ENCODE measurements around the gene NRF1. TPM values are rescaled to one million over a fixed set of nuclear protein-coding genes. Genes with fewer than 3 reads are reported as not detected.

The NRF1 gene
- total RNA-seq, 1 experiment from 2014 or later = 19.3 TPM

GRCh38 chr7:129680400-129680799, 68.9 kb downstream of the NRF1 start:
- Histone ChIP-seq H2AFZ (ENCODE audit: low read length) (no peak overlapping the region), H3K27ac (ENCODE audit: insufficient read length, low read depth, low read length) (no peak overlapping the region), H4K91ac (ENCODE audit: insufficient read length, low read depth, low read length) (no peak overlapping the region), H2BK5ac (ENCODE audit: insufficient read length, low read length) (no peak overlapping the region), H3K4me1 (ENCODE audit: insufficient read depth, low read length) (no peaks in the 10 kb centered on the region), H2AK5ac (ENCODE audit: insufficient read length, low read length) (no peak overlapping the region), H3K4ac (ENCODE audit: low read depth, low read length) (no peak overlapping the region), H3K18ac (ENCODE audit: insufficient read length, low read depth, low read length) (no peak overlapping the region), H4K20me1 (ENCODE audit: control insufficient read depth, insufficient read depth, insufficient read length) (no peaks in the 10 kb centered on the region), H3K23ac (ENCODE audit: insufficient read length, low read depth, low read length) (no peak overlapping the region), H3K79me2 (ENCODE audit: insufficient read depth, low read length) (no peaks in the 10 kb centered on the region), H2BK12ac (ENCODE audit: insufficient read length, low read depth, low read length) (no peak overlapping the region), H4K8ac (replicated peaks; ENCODE audit: insufficient read length, low read depth, low read length) (no peak overlapping the region), H3K27me3 (ENCODE audit: insufficient read depth, low read length) (no peaks in the 10 kb centered on the region), H3K14ac (ENCODE audit: insufficient read depth, low read length) (no peak overlapping the region), H2BK15ac (ENCODE audit: low read depth, low read length) (no peak overlapping the region), H3T11ph (ENCODE audit: low read length) (no peak overlapping the region), H3K9me3 (ENCODE audit: control insufficient read depth, low read depth, low read length) (peaks cover 5% of the 10 kb centered on the region), H3K23me2 (ENCODE audit: insufficient read length, low read depth, low read length, poor library complexity, severe bottlenecking) (no peaks in the 10 kb centered on the region), H2BK120ac (ENCODE audit: low read depth, low read length, poor library complexity, severe bottlenecking) (no peak overlapping the region), H2BK20ac (ENCODE audit: low read depth, low read length, poor library complexity, severe bottlenecking) (no peak overlapping the region), H3K79me1 (ENCODE audit: insufficient read depth, low read depth, low read length, poor library complexity, severe bottlenecking) (no peaks in the 10 kb centered on the region), H3K56ac (ENCODE audit: insufficient read length, low read depth, low read length) (no peak overlapping the region), H4K5ac (ENCODE audit: insufficient read length, low read depth, low read length) (no peak overlapping the region), H3K9ac (ENCODE audit: extremely low read depth, insufficient read length, low read length) (no peak overlapping the region), H3K4me2 (ENCODE audit: insufficient read depth, insufficient read length, low read length) (no peak overlapping the region)
- peaks cover 12 to 15% of the 10 kb centered on the region in 2 experiments for H3K4me1 Mint-ChIP-seq
- WGBS (ENCODE audit: extremely low coverage, insufficient read length, low lambda C conversion rate) = no CpG with 5 or more reads among the region's 1 CpG
- no peak for DNase-seq
- peaks cover 2 to 4% of the 10 kb centered on the region in 2 experiments for H3K9me3 Mint-ChIP-seq
- no peak overlapping the region for H3K4me3 Mint-ChIP-seq
- TF ChIP-seq CTCF (conservative IDR thresholded peaks at IDR 0.05) = no peak
- no peak overlapping the region for H3K27ac Mint-ChIP-seq
- H3K36me3 Mint-ChIP-seq (ENCODE audit: insufficient read depth in 1 of 3, low read depth in 3 of 3) = peaks cover 12 to 47% (median 30%) of the 10 kb centered on the region in 3 experiments
- H3K27me3 Mint-ChIP-seq (ENCODE audit: low read depth) = no peaks in the 10 kb centered on the region
